Activated CD8-positive, alpha-beta memory T cell treated with anti-CD3 and anti-CD28 coated beads, Interleukin-2, amount 50 U/mL, for 1 hour (primary cell): ENCODE data around the gene FICD.

Source experiments
- DNase-seq: peaks from one replicate; pipeline ENCODE4 v3.0.0-alpha.2; 2020; ENCODE audit errors: extremely low read depth

FICD gene

GRCh38 chr12:108567406-108568337 lies 52.6 kb downstream of the FICD start:
- no peak for DNase-seq

DNA sequence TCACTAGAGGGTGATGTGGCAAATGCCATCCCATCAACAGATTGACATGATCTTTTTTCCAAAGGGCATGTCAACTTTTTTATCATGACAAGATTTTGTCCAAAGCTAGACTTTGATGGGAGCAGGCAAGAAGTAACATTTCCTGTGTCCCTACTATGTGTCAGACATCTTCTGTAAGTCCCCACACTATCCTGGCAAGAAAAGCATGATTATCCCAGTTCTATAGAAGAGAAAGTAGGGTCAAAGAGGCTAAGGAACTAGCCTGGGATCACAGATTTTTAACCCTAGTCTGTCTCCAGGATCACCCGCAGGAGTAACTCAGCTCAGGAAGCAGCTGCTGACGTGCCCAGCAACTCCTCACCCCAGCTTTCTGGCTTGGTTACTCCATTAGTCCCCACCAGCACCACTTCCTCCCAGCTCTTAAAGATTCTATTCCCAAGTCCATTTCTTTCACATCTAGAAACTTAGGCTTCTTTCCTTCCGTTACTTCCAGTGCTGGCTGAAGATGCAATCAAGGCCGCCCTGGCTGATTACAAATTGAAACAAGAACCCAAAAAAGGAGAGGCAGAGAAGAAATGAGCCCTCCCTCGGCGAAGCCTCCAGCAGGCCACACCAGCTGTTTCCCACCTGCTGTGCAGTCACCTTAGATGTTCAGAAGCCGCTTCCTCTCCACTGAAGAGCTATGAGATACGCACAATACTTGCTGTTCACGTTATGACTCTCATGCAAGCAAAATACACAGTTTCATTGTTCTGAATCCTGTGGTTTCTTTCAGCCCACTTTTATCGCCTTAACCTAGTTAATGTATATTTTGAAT lies 53.5 kb downstream of the FICD start:
- DNase-seq = peak; percentile 49
